Measurements from ENCODE around the gene PHACTR3. TPM values are rescaled to one million over a fixed set of nuclear protein-coding genes. Genes with fewer than 3 reads are reported as not detected.
"Not testable (repeated sequence)": the region's sequence is repeated elsewhere in the genome, so short reads cannot be mapped to it uniquely, and the experiment has no call there.

Gene PHACTR3
- total RNA-seq, 1 donor from 2014 or later: 6.8 TPM

GRCh38 chr20:59835448-59836395, 231.4 kb downstream of the PHACTR3 start:
- intact Hi-C loops (cut with micrococcal nuclease): no loop called here
- ATAC-seq (peak; percentile 75), DNase-seq (peak; percentile 62)

DNA sequence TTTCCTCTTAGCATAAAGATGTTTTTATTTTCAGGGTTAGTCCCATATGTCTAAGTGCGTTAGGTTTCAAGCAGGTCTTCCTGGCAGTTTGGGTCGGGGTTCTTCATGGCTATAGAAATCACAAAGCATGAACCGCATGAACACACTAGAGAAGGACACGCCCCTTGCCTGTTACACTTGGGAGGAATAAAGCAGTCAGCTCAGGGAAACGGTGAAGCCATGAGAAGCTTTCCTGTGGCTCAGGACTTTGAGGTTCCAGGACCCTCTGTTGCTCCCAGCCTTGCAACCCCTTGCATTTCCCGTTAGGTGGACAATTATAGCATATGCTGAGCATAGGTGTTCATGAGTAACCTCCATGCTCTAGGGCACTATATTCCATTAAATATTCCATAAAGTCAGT, 232.4 kb downstream of the PHACTR3 start:
- ATAC-seq: peak; percentile 43
- intact Hi-C loops (cut with micrococcal nuclease): no loop called here
- DNase-seq: no peak

DNA sequence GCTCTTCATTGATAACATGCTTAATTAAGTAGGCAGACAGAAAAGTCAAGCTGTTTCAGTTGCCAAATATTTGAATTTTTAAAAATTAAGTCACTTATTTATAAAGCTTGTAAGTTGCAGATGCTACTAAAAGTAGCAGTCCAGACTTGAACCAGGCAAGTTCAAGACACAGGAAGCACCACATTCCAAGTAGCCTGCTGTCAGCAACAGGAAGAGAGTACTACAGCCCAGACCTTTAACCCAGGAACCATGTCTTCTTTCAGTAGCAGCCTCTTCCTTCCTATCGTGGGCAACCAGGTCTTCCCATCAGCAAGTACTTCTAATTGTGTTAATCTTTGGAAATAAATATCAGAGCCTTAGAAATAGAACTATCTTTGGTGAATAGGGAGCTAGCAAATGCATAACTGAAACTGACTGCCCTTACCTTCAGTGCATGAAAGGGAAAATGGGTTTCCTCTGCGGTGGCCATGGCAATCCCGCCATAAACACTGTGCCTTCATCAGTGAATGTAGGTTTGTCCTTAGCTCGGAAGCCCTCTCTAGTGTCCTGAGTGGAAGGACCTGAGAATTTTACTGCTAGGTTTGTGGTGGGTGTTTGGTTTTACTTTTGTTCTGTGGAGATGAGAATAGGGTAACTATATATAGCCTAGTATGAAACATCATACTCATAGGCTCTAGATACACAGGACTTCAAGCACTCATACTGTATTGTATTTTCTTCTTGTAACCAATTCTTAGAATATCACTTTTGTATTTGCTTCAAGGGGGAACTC, 233.5 kb downstream of the PHACTR3 start:
- ATAC-seq (peak; percentile 6), DNase-seq (no peak)
- intact Hi-C loops (cut with micrococcal nuclease): no loop called here

- ATAC-seq (peak; percentile 79), DNase-seq (no peak)
- intact Hi-C loops (cut with micrococcal nuclease): no loop called here
Measured at GRCh38 chr20:59839400-59839799, 235.1 kb downstream of the PHACTR3 start.

GRCh38 chr20:59845472-59845871, 241.1 kb downstream of the PHACTR3 start:
- ATAC-seq: no peak
- intact Hi-C loops (cut with micrococcal nuclease): no loop called here
- no peak for DNase-seq

DNA sequence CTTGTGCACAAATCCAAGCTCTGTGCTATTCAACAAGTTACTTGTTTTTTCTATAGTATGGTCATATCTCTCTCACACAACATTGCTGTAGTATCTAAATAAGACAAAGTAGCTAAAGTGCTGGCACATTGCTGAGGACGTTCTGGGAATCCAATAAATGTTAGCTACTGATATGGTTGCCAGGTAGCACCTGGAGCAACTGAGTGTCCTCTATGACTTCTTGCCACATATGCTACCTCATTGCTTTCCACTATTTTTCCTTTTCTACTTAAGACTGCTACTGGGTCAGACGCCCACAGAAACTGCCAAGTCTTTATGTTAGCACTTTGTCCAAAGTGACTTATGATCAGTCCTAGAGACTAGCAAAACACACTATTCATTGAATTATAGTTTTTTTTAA, 243.8 kb downstream of the PHACTR3 start:
- peak; percentile 43 for ATAC-seq
- intact Hi-C loops (cut with micrococcal nuclease): no loop called here
- no peak for DNase-seq

- intact Hi-C loops (cut with micrococcal nuclease): loop anchor here (2.0 kb wide), 1 partner anchor 67 kb away; no protein-coding TSS in a partner anchor
- ATAC-seq: peak; percentile 35
- no peak for DNase-seq
Measured at GRCh38 chr20:59850018-59850641, 245.8 kb downstream of the PHACTR3 start.

DNA sequence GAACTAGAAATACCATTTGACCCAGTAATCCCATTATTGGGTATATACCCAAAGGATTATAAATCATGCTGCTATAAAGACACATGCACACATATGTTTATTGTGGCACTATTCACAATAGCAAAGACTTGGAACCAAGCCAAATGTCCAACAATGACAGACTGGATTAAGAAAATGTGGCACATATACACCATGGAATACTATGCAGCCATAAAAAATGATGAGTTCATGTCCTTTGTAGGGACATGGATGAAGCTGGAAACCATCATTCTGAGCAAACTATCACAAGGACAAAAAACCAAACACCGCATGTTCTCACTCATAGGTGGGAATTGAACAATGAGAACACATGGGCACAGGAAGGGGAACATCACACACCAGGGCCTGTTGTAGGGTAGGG, 252.2 kb downstream of the PHACTR3 start:
- intact Hi-C loops (cut with micrococcal nuclease); ATAC-seq: not testable (repeated sequence)

DNA sequence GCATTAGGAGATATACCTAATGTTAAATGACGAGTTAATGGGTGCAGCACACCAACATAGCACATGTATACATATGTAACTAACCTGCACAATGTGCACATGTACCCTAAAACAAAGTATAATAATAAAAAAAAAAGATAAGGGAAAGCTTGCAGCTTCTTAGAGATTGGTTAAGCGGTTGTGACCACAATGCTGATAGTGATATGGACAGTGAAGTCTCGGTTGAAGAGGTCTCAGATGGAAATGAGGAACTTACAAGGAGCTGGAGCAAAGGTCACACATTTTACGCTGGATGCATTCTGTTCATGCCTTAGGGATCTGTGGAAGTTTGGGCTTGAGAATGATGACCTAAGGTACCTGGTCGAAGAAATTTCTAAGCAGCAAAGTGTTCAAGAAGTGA, 252.6 kb downstream of the PHACTR3 start:
- ATAC-seq; DNase-seq; intact Hi-C loops (cut with micrococcal nuclease): not testable (repeated sequence)

More for the DNA sequence above, 252.2 kb downstream of the PHACTR3 start:
- DNase-seq: not testable (repeated sequence)

DNA sequence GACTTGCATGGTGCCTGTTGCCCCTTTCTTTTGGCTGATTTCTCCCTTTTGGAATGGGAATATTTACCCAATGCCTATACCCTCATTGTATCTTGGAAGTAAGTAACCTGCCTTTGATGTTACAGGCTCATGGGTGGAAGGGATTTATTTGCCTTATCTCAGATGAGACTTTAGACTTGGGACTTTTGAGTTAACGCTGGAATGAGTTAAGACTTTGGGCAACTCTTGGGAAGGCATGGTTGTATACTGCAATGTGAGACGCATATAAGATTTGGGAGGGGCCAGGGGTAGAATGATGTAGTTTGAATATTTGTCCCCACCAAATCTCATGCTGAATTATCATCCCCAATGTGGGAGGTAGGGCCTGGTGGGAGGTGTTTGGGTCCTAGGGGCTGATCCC, 253.6 kb downstream of the PHACTR3 start:
- ATAC-seq: no peak
- DNase-seq: no peak
- intact Hi-C loops (cut with micrococcal nuclease): no loop called here

DNA sequence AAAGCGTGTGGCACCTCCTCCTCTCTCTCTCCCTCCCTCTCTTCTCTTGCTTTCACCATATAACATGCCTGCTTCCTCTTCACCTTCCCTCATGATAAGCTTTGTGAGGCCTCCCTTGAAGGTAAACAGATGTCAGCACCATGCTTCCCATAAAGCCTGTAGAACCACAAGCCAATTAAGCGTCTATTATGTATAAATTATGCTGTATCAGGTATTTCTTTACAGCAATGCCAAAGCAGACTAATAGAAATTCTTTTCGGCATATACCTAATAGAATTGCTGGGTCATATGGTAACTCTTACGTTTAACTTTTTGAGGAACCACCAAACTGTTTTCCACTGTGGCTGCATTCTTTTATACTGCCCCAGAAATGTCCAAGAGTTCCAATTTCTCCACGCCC, 254.1 kb downstream of the PHACTR3 start:
- no peak for DNase-seq
- no peak for ATAC-seq
- intact Hi-C loops (cut with micrococcal nuclease): no loop called here

- intact Hi-C loops (cut with micrococcal nuclease): no loop called here
Measured at GRCh38 chr20:59861401-59861800, 257.1 kb downstream of the PHACTR3 start.

DNA sequence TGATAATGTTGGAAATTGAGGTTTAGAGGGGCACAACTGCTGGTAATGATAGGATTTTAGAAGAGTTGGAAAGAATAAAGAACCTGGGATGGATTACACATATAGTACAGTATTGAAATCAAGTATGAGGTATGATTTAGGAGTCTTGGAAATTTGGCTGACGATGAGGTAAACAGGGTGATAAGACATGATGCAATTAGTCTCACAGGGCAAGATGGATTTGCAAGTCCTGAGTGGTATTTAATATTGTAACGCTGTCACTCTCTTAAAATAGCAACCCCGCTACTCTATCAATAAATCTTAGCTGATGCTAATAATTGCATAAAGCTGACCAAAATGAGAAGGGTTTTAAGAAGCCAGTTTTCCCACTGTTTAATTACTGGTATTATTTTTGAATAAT, 258.7 kb downstream of the PHACTR3 start:
- intact Hi-C loops (cut with micrococcal nuclease): no loop called here
- ATAC-seq: no peak
- DNase-seq: no peak

More at GRCh38 chr20:59861401-59861800, 257.1 kb downstream of the PHACTR3 start:
- ATAC-seq (no peak), DNase-seq (no peak)

GRCh38 chr20:59864726-59865125, 260.4 kb downstream of the PHACTR3 start:
- no peak for ATAC-seq
- no peak for DNase-seq
- intact Hi-C loops (cut with micrococcal nuclease): no loop called here

DNA sequence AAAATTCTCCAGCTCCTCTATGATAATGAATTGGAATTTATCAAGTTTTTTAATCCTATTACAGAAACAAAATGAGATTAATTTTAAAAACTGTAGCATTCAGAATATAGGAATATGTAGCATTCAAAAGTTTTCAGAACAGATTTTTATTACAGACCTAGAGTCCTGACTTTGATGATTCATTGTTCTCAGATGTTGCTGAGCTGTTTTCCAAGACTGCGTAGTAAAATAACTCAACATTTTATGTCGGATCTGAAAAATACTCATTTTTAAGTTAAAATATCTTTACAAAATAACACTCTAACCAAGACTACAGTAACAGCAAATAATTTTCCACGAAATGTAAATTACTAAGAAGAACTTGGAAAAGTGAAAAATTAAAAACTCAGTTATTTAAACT, 262.0 kb downstream of the PHACTR3 start:
- ATAC-seq (no peak), DNase-seq (no peak)
- intact Hi-C loops (cut with micrococcal nuclease): no loop called here

GRCh38 chr20:59871096-59871495, 266.8 kb downstream of the PHACTR3 start:
- ATAC-seq: no peak
- no peak for DNase-seq
- intact Hi-C loops (cut with micrococcal nuclease): no loop called here

DNA sequence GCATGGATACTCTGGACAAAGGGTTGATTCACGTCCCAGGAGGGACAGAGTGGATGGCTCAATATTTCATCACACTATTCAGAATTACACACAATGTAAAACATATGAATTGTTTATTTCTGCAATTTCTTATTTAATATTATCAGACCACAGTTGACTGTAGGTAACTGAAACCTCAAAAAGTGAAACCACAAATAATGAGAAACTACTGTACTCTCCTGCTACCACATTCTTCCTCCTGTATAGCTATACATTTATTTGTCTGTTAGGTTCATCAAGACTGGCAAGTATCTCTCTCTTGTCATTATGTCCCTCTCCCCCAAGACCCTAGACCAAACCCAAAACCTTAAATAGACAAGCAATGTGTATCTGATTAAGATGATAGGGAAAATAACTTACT, 269.1 kb downstream of the PHACTR3 start:
- ATAC-seq: no peak
- DNase-seq: no peak

DNA sequence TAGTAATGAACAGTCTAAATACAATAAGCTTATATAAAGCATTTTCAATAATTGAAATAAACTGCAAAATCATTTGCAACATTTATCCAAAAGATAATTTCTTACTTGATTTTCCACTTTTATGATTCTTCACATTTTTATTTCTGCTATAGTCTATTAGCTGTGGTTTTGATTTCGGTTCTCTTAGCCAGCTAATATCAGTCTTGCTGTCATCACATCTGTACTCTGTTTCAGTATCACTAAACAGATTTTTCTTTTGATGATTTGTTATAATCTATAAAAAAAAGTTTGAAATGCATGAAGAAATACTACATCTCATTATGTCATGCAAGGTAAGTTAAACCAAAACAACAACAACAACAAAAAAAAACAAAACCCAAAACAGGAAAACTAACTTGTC, 275.9 kb downstream of the PHACTR3 start:
- no peak for DNase-seq
- intact Hi-C loops (cut with micrococcal nuclease): no loop called here
- no peak for ATAC-seq

More for the DNA sequence above, 269.1 kb downstream of the PHACTR3 start:
- intact Hi-C loops (cut with micrococcal nuclease): no loop called here

DNA sequence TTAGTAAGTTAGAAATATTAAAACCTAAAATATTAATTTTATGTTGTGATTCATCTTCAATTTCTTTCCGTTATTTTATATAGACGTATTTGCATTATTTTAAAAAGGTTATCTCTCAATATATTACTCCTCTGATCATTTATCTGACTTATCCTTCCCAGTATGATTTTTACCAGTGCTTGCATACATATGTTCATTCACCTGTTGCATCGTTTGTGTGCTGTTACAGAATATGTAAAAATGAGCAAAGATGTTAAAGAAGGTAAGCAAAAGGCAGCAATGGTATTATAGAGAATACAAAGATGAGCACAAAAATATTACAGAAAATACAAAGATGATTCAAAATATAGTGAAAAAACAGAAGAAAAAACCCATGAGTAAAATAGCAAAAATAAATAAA, 280.2 kb downstream of the PHACTR3 start:
- ATAC-seq: no peak
- DNase-seq: no peak
- intact Hi-C loops (cut with micrococcal nuclease): no loop called here

DNA sequence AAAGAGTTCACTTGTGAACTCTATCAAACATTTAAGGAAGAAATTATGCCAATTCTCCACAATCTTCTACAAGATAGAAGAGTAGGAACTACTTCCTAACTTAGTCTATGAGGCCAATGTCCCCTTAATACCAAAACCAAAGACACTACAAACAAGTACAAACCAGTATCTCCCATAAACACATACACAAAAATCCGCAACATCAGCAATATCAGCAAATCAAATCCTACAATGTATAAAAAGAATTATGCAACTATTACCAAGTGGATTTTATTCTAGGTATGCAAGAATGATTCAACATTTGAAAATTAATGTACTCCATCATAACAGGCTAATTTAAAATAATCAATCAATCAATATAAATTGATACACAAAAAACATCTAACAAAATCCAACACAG, 283.7 kb downstream of the PHACTR3 start:
- intact Hi-C loops (cut with micrococcal nuclease): no loop called here
- ATAC-seq: no peak
- DNase-seq: no peak

Data from left ventricle myocardium superior (tissue), 1 donor.